ENCODE data around the gene NKAPD1.

DNA sequence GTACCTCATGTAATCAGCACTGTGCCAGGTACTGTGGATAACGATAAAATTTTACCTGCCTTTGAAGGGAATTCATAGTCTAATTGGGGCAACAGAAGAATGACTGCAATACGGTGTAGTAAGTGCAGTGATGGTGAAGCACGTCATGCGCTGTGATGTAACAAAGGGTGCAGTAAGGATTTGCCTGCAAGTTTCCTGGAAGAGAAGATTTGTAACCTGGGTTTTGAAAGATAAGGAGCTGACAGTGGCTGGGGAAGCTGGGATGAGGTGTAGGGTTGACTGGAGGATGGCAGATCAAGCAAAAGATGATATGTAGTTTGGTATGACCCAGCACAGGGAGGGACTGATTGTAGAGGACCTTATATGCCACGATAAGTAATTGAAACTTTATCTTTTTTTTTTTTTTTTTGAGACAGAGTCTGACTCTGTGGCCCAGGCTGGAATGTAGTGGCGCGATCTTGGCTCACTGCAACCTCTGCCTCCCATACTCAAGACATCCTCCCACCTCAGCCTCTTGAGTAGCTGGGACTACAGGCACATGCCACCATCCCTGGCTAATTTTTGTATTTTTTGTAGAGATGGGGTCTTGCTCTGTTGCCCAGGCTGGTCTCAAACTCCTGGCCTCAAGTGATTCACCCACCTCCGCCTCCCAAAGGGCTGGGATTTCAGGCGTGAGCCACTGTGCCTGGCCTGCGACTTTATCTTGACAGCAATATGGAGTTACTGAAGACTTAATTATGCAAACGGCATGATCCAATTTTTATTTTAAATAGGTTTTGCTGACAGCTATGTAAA lies 23.8 kb downstream of the NKAPD1 start:
- TF ChIP-seq CTCF (IDR thresholded peaks at IDR 0.05) (no peak), POLR2A (IDR thresholded peaks at IDR 0.05) (no peak), EP300 (IDR thresholded peaks at IDR 0.05) (no peak)
